HPDE6-E6E7 (cell line): ENCODE data around the gene HPGDS.

Experiments used
- DNase-seq: peaks from one replicate; pipeline ENCODE4 v3.0.0; 2011; ENCODE audit warnings: missing footprints; ENCODE audit errors: extremely low spot score

Gene HPGDS

GRCh38 chr4:94256144-94256783 is 86.4 kb downstream of the HPGDS start:
- DNase-seq: no peak

- no peak for DNase-seq
These were observed 89.6 kb downstream of the HPGDS start for GRCh38 chr4:94253036-94253435.

- no peak for DNase-seq
These were observed 91.5 kb downstream of the HPGDS start for GRCh38 chr4:94251094-94251493.
